GM18858 (cell line): ENCODE measurements around the gene BABAM2.
"Not testable (repeated sequence)": the region's sequence is repeated elsewhere in the genome, so short reads cannot be mapped to it uniquely, and the experiment has no call there.

Experiments
- ATAC-seq: cut with Tn5 transposase; IDR thresholded peaks from one replicate; pipeline ENCODE4 v1.9.1; 2021; ENCODE audit not compliant: unreplicated experiment

Gene BABAM2

DNA sequence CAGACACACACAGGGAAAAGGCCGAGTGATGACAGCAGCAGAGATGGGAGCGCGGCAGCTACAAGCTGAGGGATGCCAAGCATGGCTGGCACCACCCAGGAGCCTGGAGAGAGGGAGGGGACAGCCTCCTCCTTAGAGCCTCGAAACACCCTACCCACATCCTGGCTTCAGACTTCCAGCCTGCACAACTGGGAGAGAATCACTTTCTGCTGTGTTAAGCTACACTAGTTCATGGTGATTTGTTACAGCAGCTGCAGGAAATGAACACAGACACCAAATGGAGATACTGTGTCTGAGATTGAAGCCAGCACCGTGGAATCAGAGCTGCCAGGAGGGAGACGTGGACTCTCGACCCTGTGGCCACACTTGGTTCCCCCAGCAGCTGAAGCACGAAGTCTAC lies 474.6 kb downstream of the BABAM2 start:
- ATAC-seq = no peak

DNA sequence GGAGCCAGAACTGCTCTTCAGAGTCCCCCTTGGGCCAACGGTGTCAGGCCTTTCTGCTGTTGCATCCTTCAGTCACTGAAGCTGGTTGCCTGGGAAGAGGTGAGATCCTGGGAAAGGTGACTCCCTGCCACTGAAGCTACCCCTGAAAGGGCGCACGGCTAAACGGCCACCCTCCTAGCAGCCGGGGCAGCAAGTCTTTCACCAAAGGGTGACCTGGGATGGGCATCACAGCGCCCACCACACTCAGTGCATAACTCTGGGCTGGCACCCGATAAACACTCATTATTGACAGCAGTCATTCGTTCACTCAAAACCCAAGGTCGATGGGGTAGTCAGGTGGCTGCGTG lies 475.6 kb downstream of the BABAM2 start:
- no peak for ATAC-seq

DNA sequence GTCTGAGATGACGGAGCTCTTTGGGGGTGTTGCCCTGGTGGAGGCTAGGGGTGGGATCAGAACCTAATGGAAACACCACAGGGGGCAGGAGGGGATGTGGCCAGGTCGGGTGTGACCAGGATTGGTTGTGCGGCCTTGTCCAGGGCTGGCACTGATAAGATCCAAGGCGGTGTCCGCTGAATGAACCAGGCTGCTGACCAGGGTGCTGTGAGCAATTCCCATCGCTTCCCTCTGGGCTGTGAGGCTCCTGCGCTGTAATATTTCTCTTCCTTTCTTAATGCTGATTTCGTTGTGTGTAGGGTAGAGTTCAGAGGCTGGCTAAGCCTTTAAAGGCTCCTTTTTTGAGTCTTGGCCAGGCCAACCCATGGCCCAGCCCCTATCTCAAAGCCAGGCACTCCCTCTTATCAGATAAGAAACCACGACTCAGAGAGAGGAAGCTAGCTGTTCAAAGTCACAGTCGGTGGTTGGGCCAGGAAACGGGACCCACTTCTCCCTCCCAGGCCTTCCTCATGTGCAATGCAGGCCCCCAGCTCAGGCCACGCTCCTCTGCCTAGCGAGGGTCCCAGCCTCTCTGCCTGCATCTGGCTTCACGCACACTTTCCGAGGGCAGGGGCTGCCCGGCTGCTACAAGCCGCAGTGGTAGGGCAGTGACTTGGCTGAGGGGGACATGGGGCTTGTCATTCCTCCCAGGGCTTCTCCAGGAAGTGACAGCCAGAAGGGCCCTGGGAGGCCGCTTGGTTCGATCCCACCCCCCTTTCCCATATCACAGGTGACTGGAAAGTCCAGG lies 476.2 kb downstream of the BABAM2 start:
- no peak for ATAC-seq

DNA sequence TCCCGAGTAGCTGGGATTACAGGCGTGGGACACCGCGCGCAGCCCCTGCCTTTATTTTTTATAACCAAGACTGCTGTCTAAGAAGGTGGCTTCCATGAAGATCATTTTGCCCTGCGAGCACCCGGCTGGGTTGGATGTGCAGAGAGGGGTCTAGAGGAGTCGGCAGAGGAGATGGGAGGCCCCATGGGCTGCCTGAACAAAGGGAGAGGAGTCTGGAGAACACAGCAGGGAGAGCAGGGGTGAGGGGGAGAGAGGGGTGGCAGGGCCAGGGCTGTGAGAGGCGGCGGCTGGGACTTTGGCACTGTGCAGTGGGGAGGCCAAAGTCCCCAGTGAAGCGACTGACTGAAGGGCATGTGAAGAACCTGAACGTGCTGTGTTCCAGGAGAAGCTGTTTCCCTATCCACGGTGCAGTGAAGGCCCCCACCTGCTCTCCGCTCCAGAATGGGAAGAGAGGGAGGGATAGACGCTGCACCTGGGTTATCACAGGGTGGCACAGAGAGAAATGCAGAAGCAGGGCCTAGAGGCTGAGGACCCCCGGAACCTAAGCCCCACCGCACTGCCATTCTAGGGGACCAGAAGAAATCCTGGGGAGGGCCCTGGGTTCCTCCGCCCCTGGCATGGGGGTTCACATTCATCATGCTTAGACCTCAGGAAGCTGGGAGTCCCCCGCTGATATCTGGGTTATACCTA lies 477.3 kb downstream of the BABAM2 start:
- ATAC-seq = no peak

DNA sequence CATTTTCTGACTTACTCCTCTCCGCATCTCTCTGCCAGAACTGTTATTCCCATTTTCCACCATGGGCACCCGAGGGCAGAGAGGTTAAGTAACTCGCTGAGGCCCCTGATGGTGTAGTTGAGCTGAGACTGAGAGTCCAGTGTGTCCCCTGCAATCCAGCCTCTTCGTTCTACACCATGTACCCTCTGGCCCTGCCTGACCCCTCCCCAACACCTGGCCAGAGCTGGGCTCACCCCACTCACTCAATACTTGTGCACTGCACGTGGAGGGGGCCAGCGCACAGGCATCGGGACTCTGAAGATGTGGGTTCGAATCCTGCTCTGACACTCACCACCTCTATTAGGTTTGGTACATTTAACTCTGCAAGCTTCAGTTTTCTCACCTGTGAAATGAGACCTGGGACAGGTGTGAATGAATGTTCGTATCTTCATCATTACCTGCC lies 477.8 kb downstream of the BABAM2 start:
- no peak for ATAC-seq

DNA sequence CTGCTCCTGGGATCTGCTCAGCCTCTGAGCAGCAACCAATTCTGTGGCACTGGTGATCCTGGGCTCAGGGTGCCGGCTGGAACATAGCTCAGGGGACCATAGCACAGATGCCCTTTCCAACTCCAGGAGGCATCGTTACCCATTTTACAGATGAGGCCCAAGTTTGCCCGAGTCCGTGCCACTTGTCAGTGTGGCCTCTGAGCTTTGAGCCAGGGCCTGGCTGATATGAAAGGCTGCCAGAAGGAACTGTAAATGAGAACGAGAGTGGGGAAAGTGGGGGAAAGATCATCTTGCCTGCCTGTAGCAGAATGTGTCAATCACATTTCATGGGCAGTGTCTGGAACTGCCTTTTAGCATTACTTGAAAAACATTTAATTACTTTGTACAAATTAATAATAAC lies 478.8 kb downstream of the BABAM2 start:
- no peak for ATAC-seq

DNA sequence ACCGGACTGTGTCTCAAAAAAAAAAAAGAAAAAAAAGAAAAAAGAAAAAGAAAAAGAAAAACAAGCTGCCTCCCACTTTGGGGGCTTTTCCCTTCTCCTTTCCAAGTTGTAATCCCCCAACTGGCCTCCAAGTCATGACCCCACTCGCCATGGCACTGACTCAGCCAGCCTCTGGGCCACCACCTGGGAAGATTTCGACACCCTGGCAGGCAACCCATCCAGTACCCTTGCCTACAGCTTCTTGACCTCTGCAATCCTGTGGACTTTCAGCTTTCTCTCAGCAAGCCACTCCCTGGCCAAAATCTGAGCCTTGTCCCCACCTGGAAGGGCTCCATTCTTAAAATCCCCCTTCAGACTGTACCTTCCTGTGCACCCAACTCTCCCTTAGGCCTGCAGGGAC lies 479.8 kb downstream of the BABAM2 start:
- no peak for ATAC-seq

DNA sequence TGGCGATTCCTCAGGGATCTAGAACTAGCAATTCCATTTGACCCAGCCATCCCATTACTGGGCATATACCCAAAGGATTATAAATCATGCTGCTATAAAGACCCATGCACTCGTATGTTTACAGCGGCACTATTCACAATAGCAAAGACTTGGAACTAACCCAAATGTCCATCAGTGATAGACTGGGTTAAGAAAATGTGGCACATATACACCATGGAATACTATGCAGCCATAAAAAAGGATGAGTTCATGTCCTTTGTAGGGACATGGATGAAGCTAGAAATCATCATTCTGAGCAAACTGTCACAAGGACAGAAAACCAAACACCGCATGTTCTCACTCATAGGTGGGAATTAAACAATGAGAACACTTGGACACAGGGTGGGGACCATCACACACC lies 481.2 kb downstream of the BABAM2 start:
- ATAC-seq = not testable (repeated sequence)

DNA sequence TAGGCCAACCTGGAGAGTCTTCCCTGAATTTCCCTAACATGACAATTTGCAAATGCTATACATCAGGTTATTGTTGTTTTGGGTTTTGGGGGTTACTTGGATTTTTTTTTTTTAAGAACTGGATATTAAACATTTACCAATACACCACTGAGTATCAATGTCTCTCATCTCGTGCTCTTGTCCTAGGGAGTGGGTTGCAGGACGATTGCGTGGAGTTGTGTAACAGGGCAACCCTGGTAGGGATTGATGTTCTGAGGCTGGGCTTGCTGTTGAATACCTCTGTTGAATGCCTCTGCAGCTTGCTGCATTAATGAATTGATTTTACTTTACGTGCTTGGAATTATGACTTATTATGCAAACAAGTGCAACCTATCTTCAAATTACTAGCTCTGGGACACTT lies 483.3 kb downstream of the BABAM2 start:
- no peak for ATAC-seq

DNA sequence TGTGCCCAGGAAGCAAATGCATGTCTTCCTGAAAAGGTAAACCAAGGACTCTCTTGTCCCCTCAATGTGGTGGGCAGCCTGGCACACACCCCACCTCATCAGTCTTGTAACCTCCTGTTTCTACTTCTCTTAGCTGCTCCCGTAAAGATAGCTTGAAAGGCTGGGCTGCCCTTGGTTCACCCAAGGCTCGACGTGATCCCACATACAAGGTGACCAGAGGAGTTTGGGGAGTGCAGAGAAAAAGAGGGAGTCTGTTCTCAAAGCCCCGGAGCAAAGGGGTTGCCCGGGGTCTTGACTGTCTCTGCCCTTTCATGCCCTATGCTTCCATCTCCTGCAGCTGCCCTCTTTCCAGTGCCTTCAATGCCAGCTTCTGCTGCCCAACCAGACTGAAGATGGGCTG lies 483.8 kb downstream of the BABAM2 start:
- no peak for ATAC-seq

DNA sequence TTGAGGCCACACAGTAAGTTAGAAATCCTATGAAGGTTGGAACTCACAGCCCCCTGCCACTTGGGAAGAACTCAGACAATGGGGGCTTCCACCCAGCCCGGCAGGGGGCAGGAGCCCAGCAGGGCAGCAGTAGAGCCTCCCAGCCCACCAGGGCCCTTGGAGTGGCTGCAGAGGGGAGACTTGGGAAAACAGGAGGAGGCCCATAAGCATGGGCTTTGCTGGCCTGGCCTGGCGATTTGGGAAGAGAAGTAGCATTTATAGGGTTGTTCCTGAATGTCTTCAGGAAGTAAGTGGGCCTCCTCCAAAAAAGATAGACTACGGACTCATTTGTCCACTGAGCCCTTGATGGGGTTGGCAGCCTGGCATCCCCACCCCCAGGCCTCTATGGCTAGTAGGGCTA lies 484.7 kb downstream of the BABAM2 start:
- ATAC-seq = no peak

DNA sequence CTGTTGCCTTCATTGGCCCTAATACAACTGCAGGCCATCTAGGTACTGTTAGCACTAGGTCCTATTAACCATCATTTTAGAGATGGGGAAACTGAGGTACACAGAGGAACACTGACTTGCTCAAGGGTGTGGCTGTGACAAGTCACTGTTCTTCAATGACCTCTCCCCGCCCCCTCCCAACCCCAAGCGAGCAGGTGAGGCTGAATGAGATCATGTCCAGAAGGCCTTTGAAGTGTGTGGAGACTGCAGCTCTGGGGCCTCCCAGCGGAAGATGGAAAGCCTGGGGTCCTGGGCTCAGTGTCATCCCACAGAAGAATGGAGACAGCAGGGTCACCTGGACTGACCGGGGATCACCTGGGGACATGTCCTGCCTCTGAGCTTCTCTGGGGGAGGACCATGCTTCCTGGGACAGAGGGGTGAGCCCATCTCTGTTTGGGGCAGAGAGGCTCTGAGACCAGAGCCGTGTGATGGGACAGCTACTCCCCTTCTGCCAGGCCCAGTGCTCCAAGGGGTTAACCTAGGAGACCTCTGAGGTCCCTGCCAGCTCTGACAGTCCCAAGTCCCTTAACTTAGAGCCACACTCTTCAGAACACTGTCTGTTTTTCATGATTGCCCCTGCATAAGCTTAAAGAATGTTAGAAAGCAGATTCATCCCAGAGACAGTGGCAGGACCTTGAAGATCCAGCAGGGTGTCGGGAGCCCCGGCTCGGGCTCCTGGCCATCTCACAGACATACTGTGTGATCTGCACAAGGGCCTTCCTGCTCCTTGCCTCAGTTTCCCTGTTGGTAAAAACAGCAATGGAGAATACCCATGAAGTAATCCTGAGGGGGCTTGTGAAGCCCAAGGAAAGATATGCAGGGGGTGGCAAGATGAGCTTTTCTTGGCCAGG lies 485.5 kb downstream of the BABAM2 start:
- ATAC-seq = no peak

DNA sequence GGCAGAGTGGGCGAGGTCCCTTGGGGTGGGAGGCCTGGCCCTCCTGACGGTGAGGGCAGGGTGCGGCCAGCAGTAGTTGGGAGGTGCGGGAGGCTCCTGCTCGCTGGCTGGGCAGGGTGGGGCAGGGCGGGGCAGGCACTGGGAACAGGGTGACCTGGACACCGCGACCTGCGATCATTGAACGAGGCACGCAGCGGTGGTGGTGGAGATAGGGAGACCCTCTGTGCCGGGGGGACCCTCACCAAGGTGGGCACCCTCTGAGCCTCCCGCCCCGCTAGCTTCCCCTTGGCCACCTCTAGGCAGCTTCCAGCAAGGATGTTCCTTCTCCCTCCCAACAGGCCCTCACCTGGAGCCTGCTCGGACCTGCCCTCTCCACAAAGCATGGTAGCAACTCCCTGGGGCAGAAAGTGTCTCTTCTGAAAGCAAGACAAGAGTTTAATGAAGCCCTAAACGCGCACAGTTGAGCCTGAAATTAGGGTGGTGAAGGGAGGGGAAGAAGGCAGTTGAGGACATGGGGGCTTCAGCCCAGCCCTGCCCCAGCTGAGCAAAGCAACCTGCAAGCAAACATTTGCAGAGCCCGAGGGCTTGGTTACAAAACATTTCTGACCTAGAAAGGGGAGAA lies 486.8 kb downstream of the BABAM2 start:
- ATAC-seq = no peak

DNA sequence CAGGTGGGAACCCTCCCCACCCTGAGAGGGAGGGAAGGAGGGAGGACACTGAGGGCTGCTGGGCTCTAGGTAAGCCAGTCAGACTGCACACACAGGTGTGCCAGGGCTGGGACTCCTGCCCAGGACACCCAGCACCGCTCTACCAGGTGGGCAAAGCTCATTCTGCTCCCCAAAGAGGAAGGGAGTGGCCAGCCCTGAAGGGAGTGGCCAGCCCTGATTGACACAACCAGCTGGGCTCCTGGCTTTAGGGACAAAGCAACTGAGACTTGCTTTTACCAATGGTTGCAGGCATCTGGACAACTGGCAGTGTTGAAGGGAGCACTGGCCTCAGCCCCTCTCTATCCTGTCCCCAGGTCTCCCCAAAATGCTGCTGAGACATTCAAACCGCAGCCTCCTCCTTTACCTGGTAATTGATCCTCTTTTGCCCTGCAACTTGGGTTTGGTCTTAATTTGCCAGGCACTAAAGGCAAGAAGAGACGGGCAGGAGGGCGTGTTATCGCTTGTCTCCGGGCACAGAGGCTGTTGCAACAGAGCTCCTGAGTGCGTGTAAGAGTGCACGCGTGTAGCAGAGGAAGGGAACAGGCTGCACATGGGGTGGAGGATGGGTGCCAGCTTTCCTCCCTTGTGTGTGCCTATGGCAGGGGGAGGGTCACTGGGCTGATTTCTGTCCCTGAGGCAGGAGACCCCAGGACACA lies 487.6 kb downstream of the BABAM2 start:
- no peak for ATAC-seq

DNA sequence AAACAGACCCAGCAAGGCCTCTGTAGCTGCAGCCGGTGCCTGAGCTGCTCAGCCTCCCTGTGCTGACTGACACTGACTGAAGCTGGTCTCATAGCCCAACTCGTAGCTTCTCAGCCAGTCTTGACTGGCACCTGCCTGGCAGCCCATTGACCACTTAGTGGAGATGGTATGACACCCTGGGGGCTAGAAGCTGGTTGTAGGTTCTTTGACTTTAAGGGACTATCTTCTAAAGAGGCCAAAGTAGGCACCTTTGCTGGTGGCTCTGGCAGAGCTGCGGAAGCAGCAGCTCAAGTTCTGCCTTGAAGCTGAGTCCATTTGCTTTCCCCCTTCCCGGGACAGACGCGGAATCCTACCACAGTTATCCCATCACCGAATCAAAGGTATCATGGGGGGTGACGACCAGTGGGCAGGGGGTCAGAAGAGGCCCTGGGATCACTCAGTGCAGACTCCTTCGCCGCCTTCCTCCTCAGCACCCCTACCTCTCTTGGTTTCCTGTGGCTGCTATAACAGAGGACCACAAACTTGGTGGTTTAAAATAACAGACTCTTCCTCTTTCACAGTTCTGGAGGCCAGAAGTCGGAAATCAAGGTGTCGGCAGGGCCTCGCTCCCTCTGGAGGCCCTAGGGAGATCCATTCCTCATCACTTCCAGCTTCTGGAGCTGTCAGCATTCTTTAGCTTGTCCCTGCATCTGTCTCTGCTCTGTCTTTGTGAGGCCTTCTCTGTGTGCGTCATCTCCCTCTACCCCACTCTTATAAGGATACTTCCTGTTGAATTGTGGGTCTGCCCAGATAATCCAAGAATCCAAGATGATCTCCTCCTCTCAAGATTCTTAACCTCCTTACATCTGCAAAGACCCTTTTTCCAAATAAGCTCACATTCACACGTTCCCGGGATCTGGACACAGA lies 488.4 kb downstream of the BABAM2 start:
- ATAC-seq = no peak

DNA sequence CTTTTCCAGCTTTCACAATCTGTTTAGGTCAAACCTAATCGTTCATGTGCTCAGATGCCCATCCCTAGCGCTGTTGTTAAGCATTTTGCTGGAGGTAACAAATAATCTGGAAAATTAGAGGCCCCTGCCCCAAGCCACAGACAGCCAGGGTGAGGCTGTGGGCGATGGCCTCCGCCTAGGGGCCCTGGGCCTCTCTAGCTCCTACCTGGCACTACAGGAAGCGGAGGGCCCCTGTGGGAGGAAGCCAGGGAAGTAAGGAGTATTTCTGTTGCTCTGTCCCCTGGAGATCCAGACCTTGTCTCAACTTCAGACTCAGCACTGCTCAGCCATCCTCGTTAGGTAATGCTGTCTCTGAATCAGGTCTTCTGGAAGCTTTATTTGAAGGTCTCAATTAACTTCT lies 489.7 kb downstream of the BABAM2 start:
- ATAC-seq = no peak

DNA sequence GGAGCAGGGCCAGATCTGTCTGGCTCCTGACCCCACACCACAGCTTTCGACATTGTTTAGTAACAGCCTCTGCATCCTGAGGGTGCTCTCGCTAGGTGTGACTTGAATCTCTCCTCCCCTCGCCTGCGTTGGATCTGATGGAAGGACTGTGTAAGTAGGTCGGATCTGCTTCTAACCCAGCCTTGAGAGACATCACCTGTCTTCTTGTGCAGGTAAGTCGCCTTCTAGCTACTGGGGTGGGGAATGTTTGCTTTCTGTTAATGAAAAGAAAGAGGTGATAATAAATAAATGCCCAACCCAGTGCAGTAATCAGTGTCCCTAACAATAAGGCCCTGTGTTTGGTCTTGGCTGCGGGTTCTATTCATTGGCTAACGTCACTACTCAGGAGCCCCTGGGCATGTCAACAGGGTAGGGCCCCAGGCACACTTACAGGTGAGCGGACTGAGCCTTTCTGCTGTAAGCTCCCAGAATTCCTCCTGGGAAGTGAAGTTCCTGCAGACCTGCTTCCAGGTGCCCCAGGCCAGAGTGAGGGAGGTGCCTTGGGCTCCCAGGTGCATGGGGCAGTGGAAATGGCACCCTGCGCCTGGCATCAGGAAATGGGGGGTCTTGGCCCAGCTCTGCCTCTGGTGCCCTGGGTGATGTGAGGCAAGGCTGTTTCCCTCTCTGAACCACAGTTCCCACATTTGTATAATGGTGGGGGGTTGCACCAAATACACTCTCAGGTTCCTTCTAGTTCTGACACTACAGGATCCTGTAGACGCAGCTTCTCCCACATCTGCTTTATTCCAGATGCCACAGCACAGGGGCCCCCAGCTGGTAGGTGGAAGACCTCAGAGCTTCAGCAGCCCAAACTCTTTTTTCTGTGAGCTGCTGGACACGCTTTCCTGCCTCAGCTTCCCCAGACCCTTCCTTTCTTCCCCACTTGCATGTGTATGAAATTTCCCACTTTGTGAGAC lies 491.0 kb downstream of the BABAM2 start:
- ATAC-seq = no peak

DNA sequence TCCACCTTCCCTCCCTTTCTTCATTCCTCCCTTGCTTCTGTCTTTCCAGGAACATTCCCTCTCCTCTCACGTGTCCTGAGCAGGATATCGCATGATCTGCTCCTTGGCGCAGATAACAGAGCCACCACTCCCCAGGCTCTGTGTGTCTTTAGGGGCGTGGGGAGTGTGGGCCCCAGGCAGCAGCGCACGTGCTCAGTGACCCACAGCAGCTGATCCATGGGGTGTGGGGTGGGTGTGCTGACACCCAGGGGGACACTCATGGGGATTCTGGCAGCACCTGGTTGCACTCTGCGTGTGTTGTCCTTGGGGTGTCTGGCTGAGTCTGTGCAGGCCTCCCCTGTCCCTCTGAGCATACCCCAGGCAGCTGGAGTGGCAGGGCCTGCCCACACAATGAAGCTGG lies 492.2 kb downstream of the BABAM2 start:
- ATAC-seq = no peak
